GM21529 (cell line): Measurements from ENCODE around the gene APOA4.
A peak's percentile ranks its signal among the peaks of the same experiment; 100 is the strongest.

ENCODE experiments used
- ATAC-seq: cut with Tn5 transposase; IDR thresholded peaks from one replicate; pipeline ENCODE4 v1.9.1; 2021; ENCODE audit not compliant: unreplicated experiment

The APOA4 gene

GRCh38 chr11:116786326-116786725, 36.8 kb downstream of the APOA4 start:
- no peak for ATAC-seq

- no peak for ATAC-seq
These were observed 40.4 kb downstream of the APOA4 start for GRCh38 chr11:116782728-116783127.

- no peak for ATAC-seq
These were observed 44.5 kb downstream of the APOA4 start for GRCh38 chr11:116778556-116778955.

- ATAC-seq = no peak
These were observed 46.0 kb downstream of the APOA4 start for GRCh38 chr11:116777056-116777455.

- ATAC-seq = no peak
These were observed 46.6 kb downstream of the APOA4 start for GRCh38 chr11:116776522-116776984.

GRCh38 chr11:116775975-116776374, 47.1 kb downstream of the APOA4 start:
- no peak for ATAC-seq

- ATAC-seq = no peak
These were observed 48.4 kb downstream of the APOA4 start for GRCh38 chr11:116774661-116775060.

- peak; percentile 35 for ATAC-seq
These were observed 49.7 kb downstream of the APOA4 start for GRCh38 chr11:116773203-116774097.

- peak; percentile 85 for ATAC-seq
These were observed 50.5 kb downstream of the APOA4 start, which contains the start of gene BUD13 for GRCh38 chr11:116772443-116773202. BUD13 (minus strand) TSS chr11:116772987; CDS start chr11:116772964, 23 bp downstream.

- ATAC-seq = no peak
These were observed 51.2 kb downstream of the APOA4 start for GRCh38 chr11:116771935-116772334.
